Esophagus muscularis mucosa (tissue), 3 donors: ENCODE data around the gene AJM1.

Experiments used
- POLR2A ChIP-seq: fragments of 450-650 bp; IDR thresholded peaks from one replicate; pipeline ENCODE4 v1.6.1; 2017; ENCODE audit warnings: antibody characterized with exemption, moderate library complexity, mild to moderate bottlenecking, low read depth
- POLR2AphosphoS5 ChIP-seq, 2 donors: sonication (generic); formaldehyde crosslinking; IDR thresholded peaks; one replicate each; pipeline ENCODE4 v1.6.1; 2017; ENCODE audit warnings: antibody characterized with exemption in 2 of 2
- TF ChIP-seq, protein P1 (sequence below), 3 experiments: fragments of 200-600 bp in 2 of 3; fragments of 450-650 bp in 1 of 3; sonication (generic) in 2 of 3; IDR thresholded peaks; one replicate each; pipeline ENCODE4 v1.5.1; 2017 to 2019; ENCODE audit warnings: antibody characterized with exemption in 3 of 3, mild to moderate bottlenecking in 2 of 3, moderate library complexity in 1 of 3

- TF ChIP-seq POLR2AphosphoS5 (IDR thresholded peaks at IDR 0.05) (no peak), POLR2A (no peak)
- TF ChIP-seq, protein P1, sequence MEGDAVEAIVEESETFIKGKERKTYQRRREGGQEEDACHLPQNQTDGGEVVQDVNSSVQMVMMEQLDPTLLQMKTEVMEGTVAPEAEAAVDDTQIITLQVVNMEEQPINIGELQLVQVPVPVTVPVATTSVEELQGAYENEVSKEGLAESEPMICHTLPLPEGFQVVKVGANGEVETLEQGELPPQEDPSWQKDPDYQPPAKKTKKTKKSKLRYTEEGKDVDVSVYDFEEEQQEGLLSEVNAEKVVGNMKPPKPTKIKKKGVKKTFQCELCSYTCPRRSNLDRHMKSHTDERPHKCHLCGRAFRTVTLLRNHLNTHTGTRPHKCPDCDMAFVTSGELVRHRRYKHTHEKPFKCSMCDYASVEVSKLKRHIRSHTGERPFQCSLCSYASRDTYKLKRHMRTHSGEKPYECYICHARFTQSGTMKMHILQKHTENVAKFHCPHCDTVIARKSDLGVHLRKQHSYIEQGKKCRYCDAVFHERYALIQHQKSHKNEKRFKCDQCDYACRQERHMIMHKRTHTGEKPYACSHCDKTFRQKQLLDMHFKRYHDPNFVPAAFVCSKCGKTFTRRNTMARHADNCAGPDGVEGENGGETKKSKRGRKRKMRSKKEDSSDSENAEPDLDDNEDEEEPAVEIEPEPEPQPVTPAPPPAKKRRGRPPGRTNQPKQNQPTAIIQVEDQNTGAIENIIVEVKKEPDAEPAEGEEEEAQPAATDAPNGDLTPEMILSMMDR (IDR thresholded peaks at IDR 0.05), result no peak
Measured at GRCh38 chr9:136860529-136860928, 18.3 kb downstream of the AJM1 start.
